ENCODE measurements around the gene ENDOV.

DNA sequence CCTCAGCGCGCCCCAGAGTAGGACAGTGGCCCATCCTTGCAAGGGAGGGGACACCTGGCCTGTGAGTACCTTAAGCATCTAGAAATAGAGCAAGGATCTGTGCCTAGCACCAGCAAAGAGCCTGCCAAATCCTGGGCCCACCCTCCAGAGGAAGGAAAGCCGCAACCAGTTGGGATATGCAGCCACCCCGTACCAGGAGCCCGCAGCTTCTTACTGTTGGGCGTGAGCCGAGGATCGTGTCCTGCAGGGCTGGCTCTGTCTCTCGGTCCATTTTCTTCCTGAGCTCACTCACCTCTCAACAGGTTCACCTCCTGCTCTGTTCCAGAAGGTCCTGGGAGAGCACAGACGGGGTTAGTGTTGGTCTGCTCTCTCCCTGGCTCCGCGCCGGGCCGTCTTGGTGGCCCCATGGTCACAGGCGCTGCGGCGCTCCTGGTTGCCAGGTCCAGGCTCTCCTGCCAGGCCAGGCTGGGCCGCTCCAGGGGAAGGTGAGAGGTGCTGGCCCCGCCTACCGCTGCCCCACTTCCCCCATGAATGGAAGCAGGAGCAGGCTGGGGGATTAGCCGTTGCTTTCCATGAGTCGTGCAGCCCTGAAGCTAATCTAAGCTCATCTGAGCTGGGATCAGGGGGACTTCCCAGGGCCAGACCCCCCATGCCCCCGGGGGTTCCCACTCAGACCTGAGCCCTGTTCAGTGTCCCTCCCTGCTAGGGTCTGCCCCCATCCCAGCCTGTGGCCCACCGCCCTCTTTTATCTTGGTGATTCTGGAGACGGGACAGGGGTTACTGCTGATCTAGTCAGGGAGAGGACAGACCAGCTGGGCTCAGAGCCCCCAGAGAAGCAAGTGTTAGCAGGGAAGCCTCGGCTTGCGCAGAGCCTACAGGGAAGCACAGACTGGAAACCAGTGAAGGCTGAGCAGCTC is 12.7 kb downstream of the ENDOV start:
- TF ChIP-seq, protein P1, sequence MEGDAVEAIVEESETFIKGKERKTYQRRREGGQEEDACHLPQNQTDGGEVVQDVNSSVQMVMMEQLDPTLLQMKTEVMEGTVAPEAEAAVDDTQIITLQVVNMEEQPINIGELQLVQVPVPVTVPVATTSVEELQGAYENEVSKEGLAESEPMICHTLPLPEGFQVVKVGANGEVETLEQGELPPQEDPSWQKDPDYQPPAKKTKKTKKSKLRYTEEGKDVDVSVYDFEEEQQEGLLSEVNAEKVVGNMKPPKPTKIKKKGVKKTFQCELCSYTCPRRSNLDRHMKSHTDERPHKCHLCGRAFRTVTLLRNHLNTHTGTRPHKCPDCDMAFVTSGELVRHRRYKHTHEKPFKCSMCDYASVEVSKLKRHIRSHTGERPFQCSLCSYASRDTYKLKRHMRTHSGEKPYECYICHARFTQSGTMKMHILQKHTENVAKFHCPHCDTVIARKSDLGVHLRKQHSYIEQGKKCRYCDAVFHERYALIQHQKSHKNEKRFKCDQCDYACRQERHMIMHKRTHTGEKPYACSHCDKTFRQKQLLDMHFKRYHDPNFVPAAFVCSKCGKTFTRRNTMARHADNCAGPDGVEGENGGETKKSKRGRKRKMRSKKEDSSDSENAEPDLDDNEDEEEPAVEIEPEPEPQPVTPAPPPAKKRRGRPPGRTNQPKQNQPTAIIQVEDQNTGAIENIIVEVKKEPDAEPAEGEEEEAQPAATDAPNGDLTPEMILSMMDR (IDR thresholded peaks at IDR 0.05), result no peak
- no peak for TF ChIP-seq POLR2A (IDR thresholded peaks at IDR 0.05)

Data from body of pancreas (tissue), 4 donors.